ENCODE results near the gene CLMP. TPM values are rescaled to one million over a fixed set of nuclear protein-coding genes. Genes with fewer than 3 reads are reported as not detected.

Gene CLMP
- total RNA-seq (2013) = 0.04 TPM
- polyA plus RNA-seq = under 1 TPM in 1 of 3 donors, not detected in 2; 0.33 TPM
- polyA minus RNA-seq = under 0.01 TPM in 1 of 2 replicates, not detected in the other
- 0 to 4.3 (median 0.31) reads per million in 11 experiments for total RNA-seq

DNA sequence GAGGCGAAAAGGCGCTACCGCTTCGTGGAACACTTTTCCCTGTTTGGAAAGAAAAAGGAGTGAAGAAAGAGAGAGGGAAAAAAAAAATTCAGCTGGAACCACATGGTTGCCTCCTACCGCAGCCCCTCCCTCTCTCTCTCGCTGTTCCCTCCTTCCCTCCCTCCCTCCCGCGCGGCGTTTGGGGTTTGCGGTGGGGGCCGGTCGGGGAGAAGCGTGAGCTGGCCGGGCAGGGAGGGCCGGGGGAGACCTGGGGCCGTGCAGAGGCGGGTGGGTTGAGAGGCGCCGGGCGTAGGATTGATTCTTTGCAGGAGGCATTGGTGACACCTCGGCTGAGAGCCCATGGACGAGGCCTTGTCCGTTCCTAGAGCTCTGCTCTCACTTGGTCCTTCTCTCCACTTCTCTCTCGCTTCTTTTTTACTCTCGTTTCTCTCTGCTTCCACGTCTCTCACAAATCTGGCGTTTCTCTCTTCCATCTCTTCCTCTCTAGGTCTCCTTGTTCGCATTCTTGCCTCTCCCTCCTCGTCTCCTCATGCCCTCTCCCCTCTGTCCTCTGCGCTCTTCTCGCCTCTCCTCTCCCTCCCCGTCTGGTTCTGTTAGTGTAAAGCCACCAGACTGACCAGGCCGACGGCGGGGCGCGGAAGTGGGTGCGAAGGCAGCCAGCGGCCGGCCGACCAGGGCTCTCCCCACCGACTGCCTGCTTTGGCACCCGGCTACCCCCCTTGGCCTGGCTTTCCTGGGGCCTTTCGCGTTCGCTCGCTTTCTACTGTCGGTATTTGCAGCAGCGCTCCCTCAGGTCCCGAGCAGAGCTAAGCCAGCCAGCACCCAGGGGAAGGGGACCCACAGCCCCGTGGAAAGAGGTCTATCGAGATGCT, at the start of gene CLMP:
CLMP (minus strand) TSS at position 61 of the 872 bp plus-strand sequence. CDS start 308 bp downstream, outside the sequence.
- peaks cover 4 to 21% of the 10 kb centered on the region in 2 donors for H3K4me1 ChIP-seq (ENCODE audit: control insufficient read depth in 1 of 2, insufficient read depth in 2 of 2, low read length in 2 of 2)
- Mint-ChIP-seq H3K27ac (no peak within 1 kb of the TSS), H3K27me3 (ENCODE audit: low read depth in 3 of 3) (peaks cover 69 to 87% (median 76%) of the 10 kb centered on the region in 3 donors), H3K4me3 (peak within 1 kb of the TSS; percentile 70 to 93), H3K9me3 (peaks cover 0 to 13% (median 2%) of the 10 kb centered on the region in 7 donors), H3K36me3 (no peaks in the 10 kb centered on the region), H3K4me1 (peaks cover 14% of the 10 kb centered on the region)
- TF ChIP-seq CTCF (IDR thresholded peaks at IDR 0.05) = no peak
- H3K27ac ChIP-seq (ENCODE audit: low read depth in 1 of 2, low read length in 2 of 2) = no peak within 1 kb of the TSS
- DNase-seq = no peak
- H3K4me2 ChIP-seq (replicated peaks; ENCODE audit: extremely low read depth, low read length, poor library complexity, severe bottlenecking) = peak within 1 kb of the TSS; percentile 55
- 2% methylated on average over 36 of the region's 53 CpGs for WGBS (ENCODE audit: insufficient coverage)
- peaks cover 61 to 91% of the 10 kb centered on the region in 2 donors for H3K27me3 ChIP-seq (ENCODE audit: control insufficient read depth in 2 of 2, insufficient read depth in 2 of 2, low read length in 2 of 2)
- peak within 1 kb of the TSS; percentile 43 for H2AFZ ChIP-seq (ENCODE audit: insufficient read depth, low read depth, low read length, poor library complexity, severe bottlenecking)
- intact Hi-C loops (cut with micrococcal nuclease) = no loop called here
- peak within 1 kb of the TSS in 1 of 3 experiments; percentile 57 for H3K4me3 ChIP-seq (replicated peaks in 1 of 3; ENCODE audit: low read depth in 2 of 3, low read length in 3 of 3)
- no peaks in the 10 kb centered on the region for H4K20me1 ChIP-seq (ENCODE audit: insufficient read depth, low read length)
- H3K9ac ChIP-seq (ENCODE audit: insufficient read depth, low read length, poor library complexity, severe bottlenecking) = no peak within 1 kb of the TSS
- H3K79me2 ChIP-seq (ENCODE audit: insufficient read depth, low read length) = no peaks in the 10 kb centered on the region
- no peaks in the 10 kb centered on the region for H3K36me3 ChIP-seq (replicated peaks in 1 of 2; ENCODE audit: control insufficient read depth in 1 of 2, insufficient read depth in 2 of 2, low read length in 2 of 2)
- H3K9me3 ChIP-seq (replicated peaks in 1 of 2; ENCODE audit: control insufficient read depth in 1 of 2, insufficient read depth in 1 of 2, low read length in 2 of 2) = peaks cover 0 to 16% of the 10 kb centered on the region in 2 donors

DNA sequence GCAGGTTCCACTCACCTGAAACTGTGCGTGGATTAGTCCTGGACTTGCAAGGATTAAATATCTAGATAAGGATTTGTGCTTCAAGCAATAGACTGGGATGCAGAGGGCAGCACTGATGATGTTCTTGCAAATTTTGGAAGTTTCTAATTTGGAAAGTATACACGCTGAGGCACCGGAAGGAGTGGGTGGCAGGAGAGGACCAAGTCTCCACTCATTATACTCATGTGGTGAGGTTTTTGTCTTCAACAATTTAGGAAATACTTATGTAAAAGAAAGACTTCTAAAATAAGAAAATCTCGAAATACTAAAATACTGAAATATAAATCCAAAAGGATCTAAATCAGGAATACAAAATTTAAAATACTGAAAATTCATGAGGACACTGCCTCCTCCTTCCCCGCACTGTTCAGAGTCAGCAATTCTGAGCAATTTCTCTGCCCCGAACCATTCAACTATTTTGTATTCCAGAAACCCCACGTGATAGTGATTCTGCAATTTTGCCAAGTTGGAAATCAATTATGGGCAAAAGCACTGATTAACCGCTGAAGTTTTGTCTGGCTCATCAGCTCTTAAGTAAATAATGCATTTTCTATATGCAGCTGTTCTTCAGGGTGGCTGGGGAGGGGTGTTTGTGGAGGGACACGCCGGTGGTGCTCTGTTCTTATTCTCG, 47.0 kb upstream of the CLMP start:
- H3K4me3 ChIP-seq (replicated peaks in 1 of 3; ENCODE audit: low read depth in 2 of 3, low read length in 3 of 3) = no peak overlapping the region
- no peaks in the 10 kb centered on the region for H3K4me1 ChIP-seq (ENCODE audit: control insufficient read depth in 1 of 2, insufficient read depth in 2 of 2, low read length in 2 of 2)
- H3K27ac ChIP-seq (ENCODE audit: low read depth in 1 of 2, low read length in 2 of 2) = no peak overlapping the region
- no peak overlapping the region for H2AFZ ChIP-seq (ENCODE audit: insufficient read depth, low read depth, low read length, poor library complexity, severe bottlenecking)
- intact Hi-C loops (cut with micrococcal nuclease) = no loop called here
- H3K36me3 ChIP-seq (replicated peaks in 1 of 2; ENCODE audit: control insufficient read depth in 1 of 2, insufficient read depth in 2 of 2, low read length in 2 of 2) = no peaks in the 10 kb centered on the region
- H3K4me3 Mint-ChIP-seq = no peak overlapping the region
- H4K20me1 ChIP-seq (ENCODE audit: insufficient read depth, low read length) = no peaks in the 10 kb centered on the region
- TF ChIP-seq CTCF (IDR thresholded peaks at IDR 0.05) = no peak
- peaks cover 8% of the 10 kb centered on the region for H3K4me1 Mint-ChIP-seq
- 100% methylated on average over 2 of the region's 11 CpGs for WGBS (ENCODE audit: insufficient coverage)
- no peak overlapping the region for H3K4me2 ChIP-seq (replicated peaks; ENCODE audit: extremely low read depth, low read length, poor library complexity, severe bottlenecking)
- H3K9me3 ChIP-seq (replicated peaks in 1 of 2; ENCODE audit: control insufficient read depth in 1 of 2, insufficient read depth in 1 of 2, low read length in 2 of 2) = no peaks in the 10 kb centered on the region
- no peaks in the 10 kb centered on the region for H3K27me3 ChIP-seq (ENCODE audit: control insufficient read depth in 2 of 2, insufficient read depth in 2 of 2, low read length in 2 of 2)
- H3K9me3 Mint-ChIP-seq = peaks cover 0 to 2% (median 0%) of the 10 kb centered on the region in 7 donors
- no peak for DNase-seq
- H3K79me2 ChIP-seq (ENCODE audit: insufficient read depth, low read length) = no peaks in the 10 kb centered on the region
- no peaks in the 10 kb centered on the region for H3K36me3 Mint-ChIP-seq
- no peak overlapping the region for H3K9ac ChIP-seq (ENCODE audit: insufficient read depth, low read length, poor library complexity, severe bottlenecking)
- H3K27ac Mint-ChIP-seq = peak overlapping the region in 1 of 7 donors; percentile 48
- H3K27me3 Mint-ChIP-seq (ENCODE audit: low read depth in 3 of 3) = peaks cover 2 to 10% (median 2%) of the 10 kb centered on the region in 3 donors
